HT1080 (cell line): ENCODE data around the gene ADAM30. TPM values are rescaled to one million over a fixed set of nuclear protein-coding genes. Genes with fewer than 3 reads are reported as not detected.

Source experiments
- total RNA-seq: library from RNA; depleted of rRNA; stranded (reverse); fragments of >200 nt; shearing (Covaris generic); gene quantifications from 2 replicates; pipeline ENCODE4 v1.2.3, GENCODE V29; 2014; rRNA removed

ADAM30 gene
- total RNA-seq, 1 experiment from 2014 or later, result not detected

Other genes with a start within 250 kb of the ADAM30 start
- 16.2 and 17.6 TPM in 2 replicates for gene ZNF697, start 248.2 kb downstream of the ADAM30 start, total RNA-seq
- gene PHGDH, start 184.6 kb downstream of the ADAM30 start, total RNA-seq, result 105 and 142 TPM in 2 replicates
- not detected in 2 replicates for gene HMGCS2, start 127.6 kb downstream of the ADAM30 start, total RNA-seq
- gene REG4, start 85.1 kb downstream of the ADAM30 start, total RNA-seq, result 0.06 and 0.37 TPM in 2 replicates
- gene NOTCH2, start 173.1 kb upstream of the ADAM30 start, total RNA-seq, result 73.6 and 78.5 TPM in 2 replicates